DOHH2 (cell line): ENCODE results near the gene IL1RAPL1.

Experiments used
- H3F3A ChIP-seq: fragments of 200-600 bp; sonication (generic), shearing (Covaris generic); 2 replicates; pipeline ENCODE4 v1.6.0; 2016; ENCODE audit warnings: antibody characterized with exemption, mild to moderate bottlenecking; ENCODE audit not compliant: control insufficient read depth, insufficient read depth
- H3K27ac ChIP-seq: fragments of 200-600 bp; sonication (generic); 2 replicates; pipeline ENCODE4 v1.5.1; 2014; ENCODE audit warnings: low read depth, mild to moderate bottlenecking, low read length, moderate library complexity
- H3K27me3 ChIP-seq: fragments of 200-600 bp; sonication (generic); 2 replicates; pipeline ENCODE4 v1.6.1; 2014; ENCODE audit warnings: mild to moderate bottlenecking, low read length, mixed read lengths; ENCODE audit not compliant: control insufficient read depth
- H3K36me3 ChIP-seq: fragments of 200-600 bp; sonication (generic); 2 replicates; pipeline ENCODE4 v1.6.1; 2014; ENCODE audit warnings: mild to moderate bottlenecking, low read length, moderate library complexity, mixed read lengths; ENCODE audit not compliant: control insufficient read depth
- H3K4me1 ChIP-seq: fragments of 200-600 bp; sonication (generic); 2 replicates; pipeline ENCODE4 v1.6.1; 2014; ENCODE audit warnings: mild to moderate bottlenecking, low read length, mixed read lengths; ENCODE audit not compliant: control insufficient read depth
- H3K4me2 ChIP-seq: fragments of 200-600 bp; sonication (generic); 2 replicates; pipeline ENCODE4 v1.6.0; 2014; ENCODE audit warnings: mild to moderate bottlenecking, low read length, moderate library complexity
- H3K4me3 ChIP-seq: fragments of 200-600 bp; sonication (generic); 2 replicates; pipeline ENCODE4 v1.5.1; 2014; ENCODE audit warnings: mild to moderate bottlenecking, low read length, mixed read lengths
- H3K79me2 ChIP-seq: fragments of 200-600 bp; sonication (generic); 2 replicates; pipeline ENCODE4 v1.6.1; 2014; ENCODE audit warnings: mild to moderate bottlenecking, low read length, mixed read lengths; ENCODE audit not compliant: control insufficient read depth
- H3K9me2 ChIP-seq: fragments of 200-600 bp; sonication (generic); replicated peaks from 2 replicates; pipeline ENCODE4 v1.6.1; 2014; ENCODE audit warnings: mild to moderate bottlenecking, low read length, mixed read lengths; ENCODE audit not compliant: control insufficient read depth
- H3K9me3 ChIP-seq: fragments of 200-600 bp; sonication (generic); 2 replicates; pipeline ENCODE4 v1.6.1; 2014; ENCODE audit warnings: antibody characterized with exemption, low read length, mixed read lengths; ENCODE audit not compliant: control insufficient read depth, insufficient read depth
- H4K20me1 ChIP-seq: fragments of 200-600 bp; sonication (generic); 2 replicates; pipeline ENCODE4 v1.6.0; 2014; ENCODE audit warnings: low read depth, mild to moderate bottlenecking, antibody characterized with exemption, low read length, moderate library complexity; ENCODE audit not compliant: control insufficient read depth, insufficient read depth
- EZH2phosphoT487 ChIP-seq: fragments of 200-600 bp; sonication (generic); IDR thresholded peaks from 2 replicates; pipeline ENCODE4 v1.6.1; 2017; ENCODE audit warnings: borderline replicate concordance, mild to moderate bottlenecking, antibody characterized with exemption, low read length, moderate library complexity, mixed read lengths
- TF ChIP-seq, protein P1 (sequence below): fragments of 200-600 bp; sonication (generic); IDR thresholded peaks from one replicate; pipeline ENCODE4 v1.5.1; 2014; ENCODE audit warnings: antibody characterized with exemption, mild to moderate bottlenecking, low read depth, low read length; ENCODE audit not compliant: poor library complexity, severe bottlenecking

Gene IL1RAPL1

DNA sequence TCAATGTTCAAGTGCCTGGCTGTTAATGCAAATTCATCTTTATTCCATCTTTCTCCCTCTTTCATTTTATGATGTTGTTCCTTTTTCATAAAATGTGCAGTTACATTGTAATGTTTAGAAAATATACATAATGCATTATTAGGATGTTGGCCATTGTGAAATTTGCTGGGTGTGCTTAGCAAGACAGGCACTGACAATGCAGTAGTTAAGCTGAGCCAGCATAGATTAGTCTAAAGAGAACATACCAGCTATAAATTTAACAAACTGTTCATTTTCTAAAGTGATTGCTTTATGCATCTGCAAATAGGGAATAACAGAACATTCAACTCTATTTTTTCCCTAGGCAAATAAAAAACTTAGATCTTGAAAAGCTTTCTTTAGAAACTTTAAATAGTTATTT lies 436.0 kb downstream of the IL1RAPL1 start:
- Histone ChIP-seq H3F3A (no peaks in the 10 kb centered on the region), H3K4me3 (no peak overlapping the region), H4K20me1 (no peaks in the 10 kb centered on the region), H3K27me3 (no peaks in the 10 kb centered on the region), H3K36me3 (no peaks in the 10 kb centered on the region), H3K79me2 (no peaks in the 10 kb centered on the region), H3K4me2 (no peak overlapping the region), H3K4me1 (no peaks in the 10 kb centered on the region), H3K9me2 (no peaks in the 10 kb centered on the region), H3K9me3 (no peaks in the 10 kb centered on the region), H3K27ac (no peak overlapping the region)
- TF ChIP-seq EZH2phosphoT487, result no peak
- TF ChIP-seq, protein P1, sequence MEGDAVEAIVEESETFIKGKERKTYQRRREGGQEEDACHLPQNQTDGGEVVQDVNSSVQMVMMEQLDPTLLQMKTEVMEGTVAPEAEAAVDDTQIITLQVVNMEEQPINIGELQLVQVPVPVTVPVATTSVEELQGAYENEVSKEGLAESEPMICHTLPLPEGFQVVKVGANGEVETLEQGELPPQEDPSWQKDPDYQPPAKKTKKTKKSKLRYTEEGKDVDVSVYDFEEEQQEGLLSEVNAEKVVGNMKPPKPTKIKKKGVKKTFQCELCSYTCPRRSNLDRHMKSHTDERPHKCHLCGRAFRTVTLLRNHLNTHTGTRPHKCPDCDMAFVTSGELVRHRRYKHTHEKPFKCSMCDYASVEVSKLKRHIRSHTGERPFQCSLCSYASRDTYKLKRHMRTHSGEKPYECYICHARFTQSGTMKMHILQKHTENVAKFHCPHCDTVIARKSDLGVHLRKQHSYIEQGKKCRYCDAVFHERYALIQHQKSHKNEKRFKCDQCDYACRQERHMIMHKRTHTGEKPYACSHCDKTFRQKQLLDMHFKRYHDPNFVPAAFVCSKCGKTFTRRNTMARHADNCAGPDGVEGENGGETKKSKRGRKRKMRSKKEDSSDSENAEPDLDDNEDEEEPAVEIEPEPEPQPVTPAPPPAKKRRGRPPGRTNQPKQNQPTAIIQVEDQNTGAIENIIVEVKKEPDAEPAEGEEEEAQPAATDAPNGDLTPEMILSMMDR, result no peak

DNA sequence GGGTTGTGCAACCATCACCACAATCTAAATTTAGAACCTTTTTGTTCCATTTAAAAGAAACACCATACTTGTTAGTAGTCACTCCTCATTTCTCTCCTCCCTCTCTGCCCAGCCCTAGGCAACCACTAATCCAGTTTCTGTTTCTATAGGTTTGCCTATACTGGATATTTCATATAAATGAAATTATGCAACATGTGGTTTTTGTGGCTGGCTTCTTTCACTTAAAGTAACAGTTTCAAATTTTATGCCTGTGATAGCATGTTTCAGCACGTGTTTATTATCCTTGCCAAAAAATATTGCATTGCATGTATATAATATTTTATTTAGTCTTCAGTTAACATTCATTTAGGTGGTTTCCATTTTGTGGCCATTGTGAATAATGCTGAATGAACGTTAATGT lies 437.6 kb downstream of the IL1RAPL1 start:
- Histone ChIP-seq H3K4me3 (no peak overlapping the region), H3K27me3 (no peaks in the 10 kb centered on the region), H3K4me2 (no peak overlapping the region)

DNA sequence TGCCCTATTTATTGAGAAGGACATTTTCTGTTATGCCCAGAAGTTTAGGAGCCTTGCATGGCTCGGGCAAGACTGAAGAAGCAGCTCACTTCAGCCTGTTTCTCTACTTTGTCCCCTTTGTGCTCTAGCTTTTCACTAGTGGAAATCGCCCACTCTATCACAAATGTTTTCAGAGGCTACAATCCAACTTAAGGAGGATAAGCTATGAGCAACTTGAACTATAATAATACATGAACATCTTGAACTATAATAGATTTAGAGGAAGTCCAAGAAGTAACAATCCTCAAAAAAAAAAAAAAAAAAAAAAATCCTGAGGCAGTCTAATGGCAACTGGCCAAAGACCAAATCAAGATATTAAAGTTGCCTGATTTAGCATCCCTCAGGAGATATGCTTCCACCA lies 452.3 kb downstream of the IL1RAPL1 start:
- Histone ChIP-seq H3K4me2 (no peak overlapping the region), H3K36me3 (no peaks in the 10 kb centered on the region), H3F3A (no peaks in the 10 kb centered on the region), H3K4me3 (no peak overlapping the region), H3K27me3 (no peaks in the 10 kb centered on the region), H3K9me2 (no peaks in the 10 kb centered on the region), H3K27ac (no peak overlapping the region), H3K4me1 (no peaks in the 10 kb centered on the region), H3K79me2 (no peaks in the 10 kb centered on the region), H4K20me1 (no peaks in the 10 kb centered on the region), H3K9me3 (no peaks in the 10 kb centered on the region)
- TF ChIP-seq, protein P1, result no peak
- TF ChIP-seq EZH2phosphoT487, result no peak

More for the DNA sequence above, 437.6 kb downstream of the IL1RAPL1 start:
- Histone ChIP-seq H3F3A (no peaks in the 10 kb centered on the region), H3K36me3 (no peaks in the 10 kb centered on the region), H3K4me1 (no peaks in the 10 kb centered on the region), H3K79me2 (no peaks in the 10 kb centered on the region), H3K9me2 (no peaks in the 10 kb centered on the region), H3K27ac (no peak overlapping the region), H4K20me1 (no peaks in the 10 kb centered on the region), H3K9me3 (no peaks in the 10 kb centered on the region)
- TF ChIP-seq EZH2phosphoT487, result no peak
- TF ChIP-seq, protein P1, result no peak

DNA sequence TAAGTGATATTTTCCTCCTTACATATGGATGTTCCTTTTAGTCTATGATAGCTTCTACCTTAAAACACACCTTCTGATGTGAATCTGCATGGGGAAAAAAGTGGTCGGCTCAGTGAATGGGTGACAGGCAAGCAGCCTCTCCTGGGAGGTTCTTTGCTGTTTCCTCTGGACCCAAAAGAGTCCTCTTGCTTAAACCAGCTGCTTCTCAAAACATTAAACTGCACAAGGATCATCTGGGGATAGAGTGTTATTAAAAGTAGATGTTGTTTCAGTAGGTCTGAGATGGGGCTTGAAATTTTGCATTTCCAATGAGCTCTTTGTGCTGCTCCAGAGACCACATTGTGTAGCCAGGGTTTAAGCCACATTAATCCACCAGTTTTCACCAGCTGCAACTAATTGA lies 452.9 kb downstream of the IL1RAPL1 start:
- Histone ChIP-seq H3K27me3 (no peaks in the 10 kb centered on the region), H3K9me3 (no peaks in the 10 kb centered on the region), H3F3A (no peaks in the 10 kb centered on the region), H3K27ac (no peak overlapping the region), H3K4me1 (no peaks in the 10 kb centered on the region), H3K79me2 (no peaks in the 10 kb centered on the region), H3K4me3 (no peak overlapping the region), H4K20me1 (no peaks in the 10 kb centered on the region), H3K36me3 (no peaks in the 10 kb centered on the region), H3K9me2 (no peaks in the 10 kb centered on the region), H3K4me2 (no peak overlapping the region)
- TF ChIP-seq, protein P1, result no peak
- no peak for TF ChIP-seq EZH2phosphoT487
